K562 (cell line): ENCODE measurements around the gene SMIM15. TPM values are rescaled to one million over a fixed set of nuclear protein-coding genes. Genes with fewer than 3 reads are reported as not detected.

Experiments
- ATAC-seq: fragments of 200-7000 bp; cut with Tn5 transposase; 3 replicates; pipeline ENCODE4 v1.9.1; 2020; ENCODE audit warnings: moderate library complexity
- BruUV-seq: library from RNA; stranded (reverse); fragments of 400-500 nt; replicated peaks from 2 replicates; lab custom pipeline; 2021; lab: Mats Ljungman, UMichigan
- CTCF ChIA-PET: fragments of 300-600 bp; formaldehyde crosslinking; extraction: SDS; loops from one replicate; lab custom pipeline; 2021; ENCODE audit warnings: low intra/inter-chr PET ratio; lab: Yijun Ruan, JAX
- POLR2A ChIA-PET: fragments of 300-600, 350-650 bp; sonication (Branson Sonifier 250); formaldehyde crosslinking; extraction: SDS; loops from one replicate; lab custom pipeline; 2021; ENCODE audit warnings: antibody characterized with exemption, inconsistent platforms; lab: Yijun Ruan, JAX
- DNase-seq, 4 experiments: peaks; one replicate each; pipeline versions ENCODE4 v3.0.0 to v3.0.0-alpha.2; 2011 to 2018; ENCODE audit warnings: low spot score in 3 of 4, mixed read lengths in 3 of 4; ENCODE audit errors: extremely low read depth in 1 of 4
- FAIRE-seq: peaks from 2 replicates; lab custom pipeline; 2011; peaks lifted over from hg19 to GRCh38; lab: Jason Lieb, UNC
- H2AFZ ChIP-seq: 2 replicates; pipeline ENCODE4 v1.6.0; 2011; ENCODE audit warnings: low read depth, low read length, control low read depth, inconsistent platforms
- H3K27ac ChIP-seq: fragments of 200-600 bp; 3 replicates; pipeline ENCODE4 v1.8.0; 2011; ENCODE audit warnings: low read depth, mild to moderate bottlenecking, control low read depth, inconsistent platforms, low read length, moderate library complexity, mixed read lengths; ENCODE audit errors: extremely low read depth
- H3K27me3 ChIP-seq, 2 experiments: fragments of 300-600 bp in 1 of 2; 2 replicates in 1 of 2; 3 replicates in 1 of 2; pipeline versions ENCODE4 v1.6.0 to v1.8.0; 2011; ENCODE audit warnings: inconsistent platforms in 2 of 2, low read length in 2 of 2, mild to moderate bottlenecking in 1 of 2, mixed read lengths in 1 of 2, moderate library complexity in 1 of 2; ENCODE audit not compliant: control insufficient read depth in 2 of 2, insufficient read depth in 2 of 2
- H3K36me3 ChIP-seq: fragments of 300-600 bp; 3 replicates; pipeline ENCODE4 v1.8.0; 2011; ENCODE audit warnings: mild to moderate bottlenecking, low read length, inconsistent platforms; ENCODE audit not compliant: control insufficient read depth, insufficient read depth
- H3K4me1 ChIP-seq, 2 experiments: fragments of 200-600 bp in 1 of 2; replicated peaks in 1 of 2; 2 replicates in 1 of 2; 3 replicates in 1 of 2; pipeline versions ENCODE4 v1.5.1 to v1.8.0; 2011; ENCODE audit warnings: inconsistent platforms in 2 of 2, low read length in 2 of 2, mild to moderate bottlenecking in 1 of 2, mixed read lengths in 1 of 2, moderate library complexity in 1 of 2; ENCODE audit not compliant: control insufficient read depth in 2 of 2, insufficient read depth in 2 of 2
- H3K4me2 ChIP-seq: 2 replicates; pipeline ENCODE4 v1.6.1; 2011; ENCODE audit warnings: low read length, control low read depth, inconsistent platforms, mixed read lengths; ENCODE audit not compliant: insufficient read depth
- H3K4me3 ChIP-seq: fragments of 200-600 bp; sonication (generic), shearing (Covaris generic); 2 replicates; pipeline ENCODE4 v1.5.1; 2016; ENCODE audit warnings: control low read depth, inconsistent platforms
- H3K79me2 ChIP-seq: fragments of 200-600 bp; 3 replicates; pipeline ENCODE4 v1.8.0; 2011; ENCODE audit warnings: low read length, inconsistent platforms; ENCODE audit not compliant: control insufficient read depth, insufficient read depth
- H3K9ac ChIP-seq, 2 experiments: 2 replicates each; pipeline versions ENCODE4 v1.6.0 to v1.6.1; 2011; ENCODE audit warnings: low read depth in 2 of 2, low read length in 2 of 2, control low read depth in 1 of 2, inconsistent platforms in 1 of 2, mild to moderate bottlenecking in 1 of 2, mixed read lengths in 1 of 2; ENCODE audit not compliant: insufficient read depth in 1 of 2
- H3K9me1 ChIP-seq: one replicate; pipeline ENCODE4 v1.6.0; 2011; ENCODE audit warnings: inconsistent platforms, mild to moderate bottlenecking, low read length, moderate library complexity; ENCODE audit not compliant: control insufficient read depth, insufficient read depth
- H3K9me3 ChIP-seq: replicated peaks from 2 replicates; pipeline ENCODE4 v1.5.1; 2011; ENCODE audit warnings: low read depth, low read length, inconsistent platforms; ENCODE audit not compliant: control insufficient read depth, insufficient read depth
- H4K20me1 ChIP-seq: replicated peaks from 2 replicates; pipeline ENCODE4 v1.6.1; 2011; ENCODE audit warnings: low read length, inconsistent platforms, mixed read lengths; ENCODE audit not compliant: control insufficient read depth, insufficient read depth
- BCL6 ChIP-seq: fragments of 250-450 bp; sonication (Bioruptor Pico); IDR thresholded peaks from 2 replicates; pipeline ENCODE4 v1.4.0; 2020
- CEBPG ChIP-seq, 3 experiments: fragments of 200-800 bp in 1 of 3; sonication (Bioruptor generic) in 1 of 3; sonication (generic) in 1 of 3; formaldehyde crosslinking in 1 of 3; IDR thresholded peaks in 2 of 3; conservative IDR thresholded peaks in 1 of 3; 2 replicates each; pipeline versions ENCODE4 v1.6.1 to v1.8.0; 2016 to 2022; ENCODE audit warnings: missing compliant biosample characterization in 2 of 3, missing genetic modification characterization in 2 of 3, mild to moderate bottlenecking in 1 of 3, missing genetic modification reagents in 1 of 3
- ETV6 ChIP-seq, 3 experiments: fragments of 150-350 bp in 1 of 3; sonication (generic) in 1 of 3; formaldehyde crosslinking in 1 of 3; IDR thresholded peaks; 2 replicates each; pipeline versions ENCODE4 v1.6.1 to v1.8.0; 2014 to 2022; ENCODE audit warnings: borderline replicate concordance in 2 of 3, low read depth in 2 of 3, antibody characterized with exemption in 1 of 3, low read length in 1 of 3, mild to moderate bottlenecking in 1 of 3, missing genetic modification reagents in 1 of 3
- HLTF ChIP-seq: fragments of 450-650 bp; IDR thresholded peaks from 2 replicates; pipeline ENCODE4 v1.6.1; 2016
- HSF4 ChIP-seq: fragments of 250-450 bp; sonication (Bioruptor Pico); IDR thresholded peaks from 2 replicates; pipeline ENCODE4 v2.1.2; 2022; ENCODE audit warnings: mild to moderate bottlenecking, moderate library complexity, borderline replicate concordance
- KHSRP ChIP-seq: fragments of 450-650 bp; IDR thresholded peaks from 2 replicates; pipeline ENCODE4 v1.6.1; 2017
- MBD2 ChIP-seq: sonication (generic); IDR thresholded peaks from 2 replicates; pipeline ENCODE4 v1.6.1; 2016; ENCODE audit warnings: low read depth, borderline replicate concordance
- NR2C2 ChIP-seq, 2 experiments: fragments of 200-800 bp in 1 of 2; sonication (Bioruptor generic) in 1 of 2; sonication (generic) in 1 of 2; formaldehyde crosslinking in 1 of 2; IDR thresholded peaks; 2 replicates each; pipeline versions ENCODE4 v1.6.1 to v1.8.0; 2016 to 2022; ENCODE audit warnings: mild to moderate bottlenecking in 1 of 2, missing compliant biosample characterization in 1 of 2, missing genetic modification characterization in 1 of 2, missing genetic modification reagents in 1 of 2
- RBM14 ChIP-seq: fragments of 200-400 bp; formaldehyde crosslinking; IDR thresholded peaks from 2 replicates; pipeline ENCODE4 v1.6.1; 2018; ENCODE audit warnings: low read depth, mild to moderate bottlenecking, low read length, moderate library complexity, borderline replicate concordance; ENCODE audit not compliant: insufficient read depth
- SETDB1 ChIP-seq: IDR thresholded peaks from one replicate; pipeline ENCODE4 v1.6.1; 2012; ENCODE audit warnings: low read length, control low read depth, inconsistent platforms
- TAF1 ChIP-seq: IDR thresholded peaks from 2 replicates; pipeline ENCODE4 v1.6.1; 2011; ENCODE audit warnings: mild to moderate bottlenecking, low read length, moderate library complexity; ENCODE audit not compliant: insufficient read depth, control insufficient read depth, severe bottlenecking; ENCODE audit errors: extremely low read depth
- THAP7 ChIP-seq: fragments of 250-450 bp; sonication (Bioruptor Pico); IDR thresholded peaks from 2 replicates; pipeline ENCODE4 v1.5.0; 2021
- XRCC4 ChIP-seq: IDR thresholded peaks from one replicate; pipeline ENCODE4 v1.6.1; 2011; ENCODE audit not compliant: insufficient read depth, insufficient read length; ENCODE audit errors: extremely low read depth
- ZFP1 ChIP-seq: fragments of 450-650 bp; formaldehyde crosslinking; IDR thresholded peaks from 2 replicates; pipeline ENCODE4 v1.4.0; 2020; ENCODE audit warnings: mild to moderate bottlenecking, mixed read lengths
- ZNF133 ChIP-seq: fragments of 250-450 bp; sonication (Bioruptor Pico); IDR thresholded peaks from 2 replicates; pipeline ENCODE4 v1.4.0; 2020; ENCODE audit warnings: mild to moderate bottlenecking
- ZNF143 ChIP-seq: sonication (generic); formaldehyde crosslinking; IDR thresholded peaks from 2 replicates; pipeline ENCODE4 v1.9.0; 2022; ENCODE audit warnings: mild to moderate bottlenecking, missing genetic modification reagents
- ZNF316 ChIP-seq: fragments of 450-650 bp; IDR thresholded peaks from 2 replicates; pipeline ENCODE4 v1.6.1; 2016
- WGBS: fragments of 100-300 bp; shearing (Covaris generic); methylation state at CpG from one replicate; pipeline ENCODE4 v1.1.6; 2016; ENCODE audit warnings: low coverage, mixed read lengths; ENCODE audit not compliant: insufficient coverage; ENCODE audit errors: missing lambda C conversion rate; 5-methylcytosine and 5-hydroxymethylcytosine counted together
- in situ Hi-C: fragments of 300-500 bp; cut with MboI; formaldehyde crosslinking; loops from 4 replicates; pipeline ENCODE4 v1.15.0; 2018; ENCODE audit warnings: inconsistent platforms, mixed read lengths
- intact Hi-C: fragments of 100-400 bp; cut with micrococcal nuclease; formaldehyde crosslinking; loops from 2 replicates; pipeline ENCODE4 v1.14.2; 2022
- polyA plus RNA-seq, 8 experiments: library from polyadenylated mRNA; depleted of rRNA in 4 of 8; stranded (reverse) in 5 of 8; unstranded in 3 of 8; fragments of >200 nt; fragmentation: Nextera tagmentation in 2 of 8; fragmentation: Illumina TruSeq in 1 of 8; extraction: Ambion mirVana in 2 of 8; extraction: Trizol in 1 of 8; gene quantifications; 2 replicates each; pipeline versions ENCODE4 v1.2.1 to v1.2.3, GENCODE V29; 2011 to 2014; ENCODE audit warnings: inconsistent platforms in 1 of 8, missing spikeins in 1 of 8
- total RNA-seq, 7 experiments: library from RNA; depleted of rRNA in 6 of 7; stranded (reverse); fragments of >200 nt in 6 of 7; fragmentation: Illumina TruSeq in 2 of 7; extraction: Trizol in 2 of 7; gene quantifications; 2 replicates each; pipeline versions ENCODE4 v1.2.1 to v1.2.3, GENCODE V29; 2011 to 2021; ENCODE audit warnings: low replicate concordance in 1 of 7

SMIM15 gene
- total and polyA plus RNA-seq, 9 of the 15 experiments (the other 6 are each of a cell fraction or from before 2014, with no cell fraction given): 16.6 to 124 (median 82.0) TPM

GRCh38 chr5:61142391-61142790, 19.9 kb downstream of the SMIM15 start:
- no peak overlapping the region for H3K4me3 ChIP-seq
- ChIA-PET CTCF (no interaction called here), POLR2A (no interaction called here)
- H3K27ac ChIP-seq: no peak overlapping the region
- H3K4me1 ChIP-seq: no peaks in the 10 kb centered on the region; a peak in 1 of 5 replicates
- H3K79me2 ChIP-seq: no peaks in the 10 kb centered on the region
- no peak for TF ChIP-seq CEBPG (CRISPR knock-in tag; IDR thresholded peaks at IDR 0.05)
- TF ChIP-seq CEBPG (tag; conservative IDR thresholded peaks at IDR 0.05 in 1 of 2, IDR thresholded peaks at IDR 0.05 in 1 of 2): no peak
- intact Hi-C loops (no loop called here), in situ Hi-C loops (no loop called here)
- ATAC-seq: no peak
- H3K9ac ChIP-seq: no peak overlapping the region
- WGBS: 100% methylated on average over 1 of the region's 1 CpG
- no peak for FAIRE-seq
- no peaks in the 10 kb centered on the region for H3K9me1 ChIP-seq
- no peaks in the 10 kb centered on the region for H4K20me1 ChIP-seq
- DNase-seq: no peak
- no peak overlapping the region for H2AFZ ChIP-seq
- H3K4me2 ChIP-seq: no peak overlapping the region
- BruUV-seq: no TSS peak
- no peaks in the 10 kb centered on the region for H3K9me3 ChIP-seq
- H3K27me3 ChIP-seq: no peaks in the 10 kb centered on the region
- H3K36me3 ChIP-seq: no peaks in the 10 kb centered on the region

GRCh38 chr5:61141801-61142200, 20.5 kb downstream of the SMIM15 start:
- no peak overlapping the region for H3K4me3 ChIP-seq
- WGBS: 50% methylated on average over 1 of the region's 1 CpG
- H3K27ac ChIP-seq: no peak overlapping the region
- no peak overlapping the region for H3K4me2 ChIP-seq
- no peak for FAIRE-seq
- no peaks in the 10 kb centered on the region for H3K9me3 ChIP-seq
- H3K4me1 ChIP-seq: no peaks in the 10 kb centered on the region; a peak in 1 of 5 replicates
- in situ Hi-C loops: no loop called here
- no peaks in the 10 kb centered on the region for H3K36me3 ChIP-seq
- CTCF ChIA-PET: no interaction called here
- no peak for ATAC-seq
- DNase-seq: no peak
- H2AFZ ChIP-seq: no peak overlapping the region
- H3K9me1 ChIP-seq: no peaks in the 10 kb centered on the region
- POLR2A ChIA-PET: no interaction called here
- BruUV-seq: no TSS peak
- H3K9ac ChIP-seq: no peak overlapping the region
- intact Hi-C loops: no loop called here
- H3K79me2 ChIP-seq: no peaks in the 10 kb centered on the region
- H3K27me3 ChIP-seq: no peaks in the 10 kb centered on the region
- no peaks in the 10 kb centered on the region for H4K20me1 ChIP-seq
- no peak for TF ChIP-seq THAP7
- no peak for TF ChIP-seq ZNF143 (CRISPR knock-in tag)
- no peak for TF ChIP-seq ZNF316
- TF ChIP-seq XRCC4: no peak
- TF ChIP-seq KHSRP: no peak
- no peak for TF ChIP-seq ETV6 (IDR thresholded peaks at IDR 0.05; ENCODE audit: borderline replicate concordance in 1 of 2, low read depth in 2 of 2, low read length in 1 of 2)
- no peak for TF ChIP-seq ETV6 (CRISPR knock-in tag; IDR thresholded peaks at IDR 0.05; ENCODE audit: borderline replicate concordance)
- no peak for TF ChIP-seq MBD2
- TF ChIP-seq ZNF133 (CRISPR knock-in tag): no peak
- no peak for TF ChIP-seq HSF4 (CRISPR knock-in tag)
- no peak for TF ChIP-seq ZFP1
- TF ChIP-seq TAF1: no peak
- TF ChIP-seq SETDB1: no peak
- no peak for TF ChIP-seq RBM14
- no peak for TF ChIP-seq BCL6 (CRISPR knock-in tag)
- TF ChIP-seq HLTF: no peak
- no peak for TF ChIP-seq NR2C2 (CRISPR knock-in tag; IDR thresholded peaks at IDR 0.05)
- no peak for TF ChIP-seq NR2C2 (tag; IDR thresholded peaks at IDR 0.05)
